GM20000 (cell line): ENCODE measurements around the gene OS9.

ENCODE experiments used
- DNase-seq: peaks from one replicate; pipeline ENCODE4 v3.0.0; 2012; ENCODE audit warnings: low spot score
- CTCF ChIP-seq: IDR thresholded peaks from 2 replicates; pipeline ENCODE4 v1.5.1; 2012; ENCODE audit warnings: mild to moderate bottlenecking, control low read depth; ENCODE audit errors: extremely low read depth, missing control alignments

OS9 gene

GRCh38 chr12:57756406-57757341, 62.7 kb downstream of the OS9 start:
- DNase-seq, result peak; percentile 90
- TF ChIP-seq CTCF, result peak; percentile 84

GRCh38 chr12:57757771-57758170, 63.8 kb downstream of the OS9 start:
- DNase-seq, result no peak
- no peak for TF ChIP-seq CTCF

- no peak for TF ChIP-seq CTCF
- DNase-seq, result no peak
These were observed 64.8 kb downstream of the OS9 start for GRCh38 chr12:57758552-57759359.

- peak; percentile 60 for DNase-seq
- TF ChIP-seq CTCF, result peak; percentile 45
These were observed 65.5 kb downstream of the OS9 start for GRCh38 chr12:57759360-57759980.

GRCh38 chr12:57760347-57760982, 66.5 kb downstream of the OS9 start:
- DNase-seq, result no peak
- TF ChIP-seq CTCF, result no peak

GRCh38 chr12:57761391-57761998, 67.6 kb downstream of the OS9 start:
- TF ChIP-seq CTCF, result no peak
- no peak for DNase-seq
